ENCODE data around the gene IPO4. TPM values are rescaled to one million over a fixed set of nuclear protein-coding genes. Genes with fewer than 3 reads are reported as not detected.
A peak's percentile ranks its signal among the peaks of the same experiment; 100 is the strongest.

Gene IPO4
- total and polyA plus RNA-seq, 2 of the 13 experiments (the other 11 are each of a cell fraction or from before 2014, with no cell fraction given), result 39.0 to 179 TPM

GRCh38 chr14:24236689-24237462 is 48.3 kb upstream of the IPO4 start:
- CTCF ChIA-PET (ENCODE audit: low intra/inter-chr PET ratio, low total read pairs), result no interaction called here
- TF ChIP-seq KDM1A (CRISPR knock-in tag; IDR thresholded peaks at IDR 0.05), result no peak
- no peak for TF ChIP-seq SRSF4 (IDR thresholded peaks at IDR 0.05; ENCODE audit: low read depth, low read length, poor library complexity, severe bottlenecking)
- no peak for TF ChIP-seq ZNF710 (CRISPR knock-in tag; IDR thresholded peaks at IDR 0.05; ENCODE audit: borderline replicate concordance)
- TF ChIP-seq FOXA3 (CRISPR knock-in tag; IDR thresholded peaks at IDR 0.05), result no peak
- no peak for TF ChIP-seq ZNF34 (CRISPR knock-in tag; IDR thresholded peaks at IDR 0.05; ENCODE audit: borderline replicate concordance)
- 0 out of 2 replicates have a peak, but pooled peaks have one; percentile 35 for TF ChIP-seq TIGD3 (CRISPR knock-in tag; IDR thresholded peaks at IDR 0.05; ENCODE audit: borderline replicate concordance)
- TF ChIP-seq KLF11 (CRISPR knock-in tag; IDR thresholded peaks at IDR 0.05), result no peak
- no peak for TF ChIP-seq SP4 (CRISPR knock-in tag; IDR thresholded peaks at IDR 0.05)
- no peak for TF ChIP-seq ESRRA (CRISPR knock-in tag; IDR thresholded peaks at IDR 0.05; ENCODE audit: low read depth)
- no peak for TF ChIP-seq SNAI1 (CRISPR knock-in tag; IDR thresholded peaks at IDR 0.05; ENCODE audit: borderline replicate concordance)
- TF ChIP-seq ZFP82 (CRISPR knock-in tag; IDR thresholded peaks at IDR 0.05; ENCODE audit: borderline replicate concordance), result no peak
- TF ChIP-seq RBM22 (optimal IDR thresholded peaks at IDR 0.05; ENCODE audit: low read length), result peak; percentile 17
- TF ChIP-seq ZBTB2 (CRISPR knock-in tag; IDR thresholded peaks at IDR 0.05; ENCODE audit: low read depth), result no peak
- no peak for TF ChIP-seq ZNF121 (CRISPR knock-in tag; IDR thresholded peaks at IDR 0.05)
- no peak for TF ChIP-seq MAFG (CRISPR knock-in tag; IDR thresholded peaks at IDR 0.05)
- TF ChIP-seq LCORL (IDR thresholded peaks at IDR 0.05), result no peak
- no peak for TF ChIP-seq LCORL (CRISPR knock-in tag; IDR thresholded peaks at IDR 0.05)
- no peak for TF ChIP-seq HOMEZ (CRISPR knock-in tag; IDR thresholded peaks at IDR 0.05; ENCODE audit: low read depth)

More at GRCh38 chr14:24236689-24237462, 48.3 kb upstream of the IPO4 start:
- Histone ChIP-seq H3K4me2 (ENCODE audit: low read depth, low read length) (no peak overlapping the region), H3K4me1 (ENCODE audit: insufficient read depth, low read length) (peaks cover 47% of the 10 kb centered on the region), H4K20me1 (ENCODE audit: insufficient read depth, low read length) (peaks cover 5% of the 10 kb centered on the region; the same call in 1 of the 2 replicates), H3K27ac (ENCODE audit: extremely low read length, insufficient read depth, low read length) (no peak overlapping the region), H3K36me3 (replicated peaks in 1 of 2; ENCODE audit: control insufficient read depth in 1 of 2, insufficient read depth in 2 of 2, low read length in 2 of 2) (peaks cover 44 to 70% of the 10 kb centered on the region in 2 experiments), H2AFZ (ENCODE audit: low read length) (no peak overlapping the region), H3K9ac (ENCODE audit: insufficient read depth, low read depth, low read length) (no peak overlapping the region), H3K9me3 (ENCODE audit: low read length) (no peaks in the 10 kb centered on the region), H3K4me3 (replicated peaks in 1 of 3; ENCODE audit: insufficient read depth in 1 of 3, low read depth in 2 of 3, low read length in 3 of 3) (no peak overlapping the region), H3K79me2 (ENCODE audit: insufficient read depth, low read length) (peaks cover 39% of the 10 kb centered on the region), H3K27me3 (ENCODE audit: control insufficient read depth in 1 of 2, insufficient read depth in 2 of 2, low read length in 2 of 2) (no peaks in the 10 kb centered on the region; a peak in 1 of 5 replicates)
- DNase-seq (ENCODE audit: low spot score) (no peak), FAIRE-seq (no peak), ATAC-seq (no peak)
- intact Hi-C loops (cut with micrococcal nuclease; ENCODE audit: unreplicated experiment) (loop anchor here (10.0 kb wide), 1 partner anchor 1188 kb away; no protein-coding TSS in a partner anchor), in situ Hi-C loops (cut with HindIII; ENCODE audit: extremely low pct_ligation_motif_present, low pct_unique_long_range_greater_than_20kb) (no loop called here)
- WGBS (ENCODE audit: low lambda C conversion rate), result 99% methylated on average over 6 of the region's 6 CpGs
- BruUV-seq (replicated peaks), result no TSS peak
- POLR2A ChIA-PET, result interaction anchor here (1.1 to 18.0 kb wide), 6 partner anchors 8 to 122 kb away, joined by 3 to 850 read pairs (median 44); partner anchors contain the start of genes CHMP4A, CIDEB, DCAF11 and DHRS1

Data from HepG2 (cell line).